Ovary (tissue), 9 donors: Measurements from ENCODE around the gene PXYLP1. TPM values are rescaled to one million over a fixed set of nuclear protein-coding genes. Genes with fewer than 3 reads are reported as not detected.

ENCODE experiments used
- DNase-seq, 5 donors: peaks; one replicate each; pipeline ENCODE4 v3.0.0-alpha.2; 2019 to 2020
- H3K27ac ChIP-seq, 2 donors: fragments of 200-600 bp; one replicate each; pipeline versions ENCODE4 v1.5.1 to v1.8.0; 2019 to 2022
- H3K27me3 ChIP-seq: fragments of 200-600 bp; one replicate; pipeline ENCODE4 v1.8.0; 2022
- H3K36me3 ChIP-seq: fragments of 200-600 bp; sonication (generic); one replicate; pipeline ENCODE4 v1.5.1; 2019
- H3K4me1 ChIP-seq: one replicate; pipeline ENCODE4 v1.8.1; 2013; ENCODE audit warnings: mild to moderate bottlenecking, moderate library complexity; ENCODE audit not compliant: insufficient read depth
- H3K4me3 ChIP-seq: fragments of 200-600 bp; sonication (generic); one replicate; pipeline ENCODE4 v1.5.1; 2017
- H3K9me3 ChIP-seq, 2 donors: fragments of 200-600 bp in 1 of 2; sonication (generic) in 1 of 2; one replicate each; pipeline versions ENCODE4 v1.5.1 to v1.8.1; 2013 to 2019; ENCODE audit warnings: mild to moderate bottlenecking in 1 of 2, moderate library complexity in 1 of 2
- EP300 ChIP-seq: sonication (generic); formaldehyde crosslinking; IDR thresholded peaks from one replicate; pipeline ENCODE4 v1.6.1; 2017; ENCODE audit warnings: antibody characterized with exemption
- POLR2A ChIP-seq: fragments of 450-650 bp; IDR thresholded peaks from one replicate; pipeline ENCODE4 v1.6.1; 2017; ENCODE audit warnings: antibody characterized with exemption, mild to moderate bottlenecking, moderate library complexity
- WGBS, 3 donors: extraction: QIAGEN DNeasy Blood & Tissue Kit in 1 of 3; methylation state at CpG; one replicate each; pipeline versions ENCODE4 v1.1.5 to v1.1.7; 2013 to 2017; 5-methylcytosine and 5-hydroxymethylcytosine counted together
- intact Hi-C, 4 donors: fragments of 100-400 bp; cut with DNase I; formaldehyde crosslinking; loops; one replicate each; pipeline versions ENCODE4 v1.11.0 to v1.15.1; 2022 to 2023
- polyA plus RNA-seq, 2 donors: library from polyadenylated mRNA; stranded (reverse); fragments of 200-250 nt in 1 of 2; fragments of 350-450 nt in 1 of 2; fragmentation: Illumina TruSeq in 1 of 2; extraction: RNeasy Lipid Tissue Mini Kit (QIAGEN cat#74804) in 1 of 2; gene quantifications; one replicate each; pipeline ENCODE4 v1.2.3, GENCODE V29; 2013 to 2014
- total RNA-seq, 7 donors: library from RNA; depleted of rRNA in 2 of 7; stranded (reverse); fragments of >200 nt in 2 of 7; fragmentation: NEBNext Ultra II Directional in 3 of 7; extraction: Animal tissue kit (Norgen Biotek cat#: 25700) in 3 of 7; gene quantifications; one replicate each; pipeline versions ENCODE4 v1.1.0 to v1.2.4, GENCODE V29; 2016 to 2023
- TF ChIP-seq, protein P1 (sequence below), 3 donors: fragments of 450-650 bp in 2 of 3; fragments of 200-600 bp in 1 of 3; IDR thresholded peaks; one replicate each; pipeline versions ENCODE4 v1.5.1 to v1.8.0; 2016 to 2022; ENCODE audit warnings: antibody characterized with exemption in 3 of 3, mild to moderate bottlenecking in 1 of 3
- donor health status: DM: no; HTN: no; CAD: no; lungs with moderate emphysema.
- donor health status: DM: no; HTN: no; CAD: no.
- donor health status: Bipolar disorder and iron deficiency.
- donor health status: DM: yes; HTN: yes; CAD: no.
- donor health status: DM: no; HTN: no; CAD: no.
- donor health status: DM: yes; HTN: yes; CAD: no.

The PXYLP1 gene
- total and polyA plus RNA-seq, 9 donors = 6.5 to 23.0 (median 15.7) TPM

DNA sequence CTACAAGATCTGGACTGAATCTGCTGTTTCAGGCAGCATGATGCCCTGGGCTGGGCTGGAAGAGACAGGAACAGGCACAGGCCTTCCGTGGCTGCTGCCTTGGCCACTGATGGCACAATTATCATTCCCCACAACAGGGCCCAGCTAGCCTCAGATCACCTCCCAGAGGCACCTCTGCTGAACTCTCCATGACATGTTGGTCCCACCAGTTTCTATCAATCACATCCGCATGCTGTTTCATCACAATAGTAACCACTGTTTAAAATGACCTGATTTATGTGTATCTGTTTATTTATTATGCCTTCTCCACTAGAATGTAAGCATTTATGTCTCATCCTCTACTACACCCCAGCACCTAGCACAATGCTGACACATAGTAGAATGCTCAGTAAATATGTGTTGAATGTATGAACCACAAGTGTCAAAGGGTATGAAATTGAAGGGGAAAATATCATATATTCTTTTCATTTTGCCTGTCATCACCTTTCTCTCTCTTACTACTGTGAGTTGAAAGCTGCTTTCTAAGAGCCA lies 104.0 kb downstream of the PXYLP1 start:
- intact Hi-C loops = no loop called here
- TF ChIP-seq POLR2A (no peak), EP300 (no peak)
- TF ChIP-seq, protein P1, sequence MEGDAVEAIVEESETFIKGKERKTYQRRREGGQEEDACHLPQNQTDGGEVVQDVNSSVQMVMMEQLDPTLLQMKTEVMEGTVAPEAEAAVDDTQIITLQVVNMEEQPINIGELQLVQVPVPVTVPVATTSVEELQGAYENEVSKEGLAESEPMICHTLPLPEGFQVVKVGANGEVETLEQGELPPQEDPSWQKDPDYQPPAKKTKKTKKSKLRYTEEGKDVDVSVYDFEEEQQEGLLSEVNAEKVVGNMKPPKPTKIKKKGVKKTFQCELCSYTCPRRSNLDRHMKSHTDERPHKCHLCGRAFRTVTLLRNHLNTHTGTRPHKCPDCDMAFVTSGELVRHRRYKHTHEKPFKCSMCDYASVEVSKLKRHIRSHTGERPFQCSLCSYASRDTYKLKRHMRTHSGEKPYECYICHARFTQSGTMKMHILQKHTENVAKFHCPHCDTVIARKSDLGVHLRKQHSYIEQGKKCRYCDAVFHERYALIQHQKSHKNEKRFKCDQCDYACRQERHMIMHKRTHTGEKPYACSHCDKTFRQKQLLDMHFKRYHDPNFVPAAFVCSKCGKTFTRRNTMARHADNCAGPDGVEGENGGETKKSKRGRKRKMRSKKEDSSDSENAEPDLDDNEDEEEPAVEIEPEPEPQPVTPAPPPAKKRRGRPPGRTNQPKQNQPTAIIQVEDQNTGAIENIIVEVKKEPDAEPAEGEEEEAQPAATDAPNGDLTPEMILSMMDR (IDR thresholded peaks at IDR 0.05) = no peak
- no peaks in the 10 kb centered on the region for H3K27me3 ChIP-seq
- no peaks in the 10 kb centered on the region for H3K4me1 ChIP-seq
- no peak for DNase-seq
- H3K4me3 ChIP-seq = no peak overlapping the region
- no peak overlapping the region for H3K27ac ChIP-seq
- H3K9me3 ChIP-seq = no peaks in the 10 kb centered on the region
- 74 to 83% (median 75%) methylated on average over 2 of the region's 2 CpGs for WGBS, 3 donors
- H3K36me3 ChIP-seq = no peaks in the 10 kb centered on the region

DNA sequence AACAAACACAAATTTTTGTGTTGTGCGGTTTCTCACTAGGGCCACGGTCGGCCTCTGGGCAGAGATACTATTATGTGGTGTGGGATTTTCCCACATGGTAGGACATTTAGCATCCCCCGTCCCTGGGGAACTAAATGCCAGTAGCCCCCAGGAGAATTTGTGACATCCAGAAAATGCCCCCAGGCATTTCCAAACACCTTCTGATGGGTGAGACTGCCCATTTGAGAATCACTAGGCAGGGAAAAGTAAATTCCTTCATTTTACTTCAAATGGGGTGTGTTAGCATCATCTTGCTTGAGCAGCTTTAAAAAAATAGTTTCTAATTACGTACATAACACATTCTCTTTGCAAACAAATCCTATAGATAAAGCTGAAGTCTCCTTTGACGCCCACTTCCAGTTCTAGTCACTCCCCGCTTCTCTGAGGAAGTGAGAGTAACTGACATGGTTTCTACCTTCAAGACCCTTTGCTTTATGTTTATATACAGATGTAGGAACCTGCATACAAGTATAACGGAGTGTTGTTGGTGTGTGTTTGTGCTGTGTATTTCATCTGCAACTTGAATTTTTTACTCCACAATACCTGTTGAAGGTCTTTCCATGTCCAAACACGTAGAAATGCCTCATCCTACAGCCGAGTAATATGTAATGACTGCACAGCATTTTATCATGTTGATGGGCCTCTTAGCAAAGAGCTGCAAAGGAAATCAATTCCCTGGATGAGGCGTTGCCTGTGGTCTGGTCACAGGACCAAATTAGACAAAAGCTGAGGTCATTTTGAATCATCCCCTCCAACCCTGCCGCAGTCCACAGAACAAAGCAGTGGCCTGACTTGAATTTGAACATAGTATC lies 105.3 kb downstream of the PXYLP1 start:
- TF ChIP-seq POLR2A = no peak
- no peak for TF ChIP-seq EP300
- TF ChIP-seq, protein P1 (IDR thresholded peaks at IDR 0.05) = no peak
- intact Hi-C loops = no loop called here
- Histone ChIP-seq H3K4me3 (no peak overlapping the region), H3K27ac (no peak overlapping the region), H3K4me1 (no peaks in the 10 kb centered on the region), H3K36me3 (no peaks in the 10 kb centered on the region), H3K9me3 (no peaks in the 10 kb centered on the region), H3K27me3 (no peaks in the 10 kb centered on the region)
- 82 to 86% (median 82%) methylated on average over 12 of the region's 12 CpGs for WGBS, 3 donors
- no peak for DNase-seq

DNA sequence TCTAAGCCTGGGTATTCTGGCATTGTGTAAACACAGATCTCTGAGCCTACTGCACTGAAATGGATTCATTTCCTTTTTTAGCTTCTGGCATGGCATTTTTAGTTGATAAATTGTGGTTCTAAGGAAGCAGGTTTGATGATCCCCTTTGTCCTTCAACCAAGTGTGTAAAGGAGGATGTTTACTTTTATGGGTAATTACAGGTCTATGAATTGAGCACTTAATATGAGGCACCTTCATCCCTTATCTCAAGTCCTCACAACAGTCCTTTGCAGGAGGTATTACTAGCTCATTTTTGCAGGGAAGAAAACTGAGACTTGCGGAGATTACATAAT lies 105.9 kb downstream of the PXYLP1 start:
- 97 to 98% (median 97%) methylated on average over 1 of the region's 1 CpG for WGBS, 3 donors
- no peak for DNase-seq

DNA sequence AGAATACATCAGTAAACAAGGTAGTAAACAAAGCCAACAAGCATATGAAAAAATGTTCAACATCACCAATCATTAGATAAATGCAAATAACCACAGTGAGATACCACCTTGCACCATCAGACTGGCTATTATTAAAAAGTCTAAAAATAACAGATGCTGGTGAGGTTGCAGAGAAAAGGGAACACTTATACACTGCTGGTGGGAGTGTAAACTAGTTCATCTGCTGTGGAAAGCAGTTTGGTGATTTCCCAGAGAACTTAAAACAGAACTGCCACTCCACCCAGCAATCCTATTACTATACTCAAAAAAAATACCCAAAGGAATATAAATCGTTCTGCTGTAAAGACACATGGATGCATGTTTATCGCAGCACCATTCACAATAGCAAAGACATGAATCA lies 106.4 kb downstream of the PXYLP1 start:
- no peaks in the 10 kb centered on the region for H3K9me3 ChIP-seq
- DNase-seq = no peak
- no peak overlapping the region for H3K4me3 ChIP-seq
- H3K27ac ChIP-seq = no peak overlapping the region
- intact Hi-C loops = no loop called here
- H3K36me3 ChIP-seq = no peaks in the 10 kb centered on the region
- TF ChIP-seq POLR2A (no peak), EP300 (no peak)
- TF ChIP-seq, protein P1 (IDR thresholded peaks at IDR 0.05) = no peak
- WGBS, 3 donors = 89 to 94% (median 91%) methylated on average over 2 of the region's 2 CpGs
- H3K4me1 ChIP-seq = no peaks in the 10 kb centered on the region
- H3K27me3 ChIP-seq = no peaks in the 10 kb centered on the region

More for the DNA sequence above, 105.9 kb downstream of the PXYLP1 start:
- Histone ChIP-seq H3K4me1 (no peaks in the 10 kb centered on the region), H3K4me3 (no peak overlapping the region), H3K36me3 (no peaks in the 10 kb centered on the region), H3K27me3 (no peaks in the 10 kb centered on the region), H3K27ac (no peak overlapping the region), H3K9me3 (no peaks in the 10 kb centered on the region)
- intact Hi-C loops = no loop called here
- TF ChIP-seq POLR2A (no peak), EP300 (no peak)
- TF ChIP-seq, protein P1 (IDR thresholded peaks at IDR 0.05) = no peak
